B cell (primary cell): ENCODE results near the gene RNF157.

Experiments used
- CTCF ChIP-seq: fragments of 200-600 bp; IDR thresholded peaks from one replicate; pipeline ENCODE4 v1.8.0; 2022; ENCODE audit warnings: antibody characterized with exemption, mild to moderate bottlenecking
- EZH2 ChIP-seq: IDR thresholded peaks from 2 replicates; pipeline ENCODE4 v1.6.1; 2012; ENCODE audit warnings: borderline replicate concordance, low read depth, mild to moderate bottlenecking, moderate library complexity, low read length; ENCODE audit not compliant: insufficient read depth, poor library complexity, severe bottlenecking

DNA sequence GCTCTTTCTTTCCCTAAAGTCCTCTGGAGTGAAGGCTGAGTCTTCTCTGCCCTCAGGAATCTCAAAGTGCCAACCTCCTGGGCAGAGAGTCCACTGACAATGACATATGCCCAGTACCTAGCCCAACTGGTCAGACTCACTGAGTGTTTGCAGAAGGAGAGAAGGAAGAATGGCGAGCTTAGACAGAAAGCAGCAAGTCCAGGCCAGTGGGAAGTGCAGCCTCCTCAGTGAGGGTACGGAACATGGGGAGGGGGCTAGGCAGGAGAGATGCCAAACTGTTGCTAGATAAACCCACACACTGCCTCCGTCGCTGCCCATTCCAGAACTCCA is 137.4 kb downstream of the RNF157 start:
- TF ChIP-seq CTCF (no peak), EZH2 (no peak)
